ENCODE data around the gene GNA15. TPM values are rescaled to one million over a fixed set of nuclear protein-coding genes. Genes with fewer than 3 reads are reported as not detected.
A peak's percentile ranks its signal among the peaks of the same experiment; 100 is the strongest.
"Not testable (repeated sequence)": the region's sequence is repeated elsewhere in the genome, so short reads cannot be mapped to it uniquely, and the experiment has no call there.

GNA15 gene
- total RNA-seq, 4 donors from 2014 or later, result 1.2 to 9.3 (median 5.7) TPM

DNA sequence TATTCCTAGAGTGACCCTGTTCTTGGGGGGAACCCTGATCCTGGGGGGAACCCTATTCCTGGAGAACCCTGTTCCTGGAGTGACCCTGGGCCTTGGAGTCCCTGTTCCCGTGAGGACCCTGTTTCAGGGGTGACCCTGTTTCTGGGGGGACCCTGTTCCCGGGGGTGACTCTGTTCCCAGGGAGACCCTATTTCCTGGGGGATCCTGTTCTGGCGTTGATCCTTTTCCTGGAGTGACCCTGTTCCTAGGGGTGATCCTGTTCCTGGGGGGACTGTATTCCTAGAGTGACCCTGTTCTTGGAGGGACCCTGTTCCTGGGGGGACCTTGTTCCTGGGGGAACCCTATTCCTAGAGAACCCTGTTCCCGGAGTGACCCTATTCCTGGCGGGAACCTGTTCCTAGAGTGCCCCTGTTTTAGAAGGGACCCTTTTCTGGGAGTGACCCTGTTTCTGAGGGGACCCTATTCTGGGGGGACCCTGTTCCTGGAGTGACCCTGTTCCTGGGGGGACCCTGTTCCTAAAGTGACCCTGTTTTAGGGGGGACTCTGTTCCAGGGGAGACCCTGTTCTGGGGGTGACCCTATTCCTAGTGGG lies 15.0 kb downstream of the GNA15 start:
- no peak for ATAC-seq

DNA sequence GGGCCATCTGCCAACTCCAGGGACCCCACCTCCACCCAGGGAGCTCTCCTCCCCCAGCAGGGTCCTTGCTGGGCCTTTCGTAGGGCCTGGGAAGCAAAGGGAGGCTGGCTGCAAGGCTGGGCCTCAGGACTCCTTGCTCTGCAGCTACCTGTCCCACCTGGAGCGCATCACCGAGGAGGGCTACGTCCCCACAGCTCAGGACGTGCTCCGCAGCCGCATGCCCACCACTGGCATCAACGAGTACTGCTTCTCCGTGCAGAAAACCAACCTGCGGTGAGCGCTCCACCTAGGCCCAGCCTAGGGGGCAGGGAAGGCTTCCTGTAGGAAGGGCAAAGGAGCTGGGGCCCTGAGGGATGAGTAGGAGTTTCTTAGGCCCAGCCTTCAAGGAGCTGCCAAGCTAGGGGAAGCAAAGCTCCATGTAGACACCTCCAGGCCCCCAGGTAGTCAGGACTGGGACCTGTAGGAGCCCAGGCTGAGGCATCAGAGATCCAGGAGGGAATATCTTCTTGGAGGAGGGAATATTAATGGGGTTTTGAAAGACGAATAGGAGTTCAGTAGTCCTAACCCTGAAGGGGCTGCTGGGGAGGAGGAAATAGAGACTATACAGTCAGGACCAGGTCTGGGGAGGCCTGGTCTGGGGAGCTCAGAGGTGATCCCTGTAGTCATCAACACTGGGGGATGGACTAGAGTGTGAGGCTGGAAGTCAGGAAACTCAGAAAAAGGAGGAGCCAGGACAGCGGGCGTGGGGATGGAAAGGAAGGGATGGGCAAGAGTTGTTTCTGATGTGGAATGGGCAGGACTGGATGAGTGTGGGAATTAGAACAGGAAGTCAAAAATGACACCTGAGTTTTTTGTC lies 16.0 kb downstream of the GNA15 start:
- H3K36me3 ChIP-seq, result no peaks in the 10 kb centered on the region
- no peaks in the 10 kb centered on the region for H3K9me3 ChIP-seq
- H3K27ac ChIP-seq, result no peak overlapping the region
- H3K27me3 ChIP-seq, result peaks cover 39% of the 10 kb centered on the region
- no peak for TF ChIP-seq POLR2A (IDR thresholded peaks at IDR 0.05)
- no peak for TF ChIP-seq POLR2AphosphoS5 (IDR thresholded peaks at IDR 0.05)
- TF ChIP-seq, protein P1, sequence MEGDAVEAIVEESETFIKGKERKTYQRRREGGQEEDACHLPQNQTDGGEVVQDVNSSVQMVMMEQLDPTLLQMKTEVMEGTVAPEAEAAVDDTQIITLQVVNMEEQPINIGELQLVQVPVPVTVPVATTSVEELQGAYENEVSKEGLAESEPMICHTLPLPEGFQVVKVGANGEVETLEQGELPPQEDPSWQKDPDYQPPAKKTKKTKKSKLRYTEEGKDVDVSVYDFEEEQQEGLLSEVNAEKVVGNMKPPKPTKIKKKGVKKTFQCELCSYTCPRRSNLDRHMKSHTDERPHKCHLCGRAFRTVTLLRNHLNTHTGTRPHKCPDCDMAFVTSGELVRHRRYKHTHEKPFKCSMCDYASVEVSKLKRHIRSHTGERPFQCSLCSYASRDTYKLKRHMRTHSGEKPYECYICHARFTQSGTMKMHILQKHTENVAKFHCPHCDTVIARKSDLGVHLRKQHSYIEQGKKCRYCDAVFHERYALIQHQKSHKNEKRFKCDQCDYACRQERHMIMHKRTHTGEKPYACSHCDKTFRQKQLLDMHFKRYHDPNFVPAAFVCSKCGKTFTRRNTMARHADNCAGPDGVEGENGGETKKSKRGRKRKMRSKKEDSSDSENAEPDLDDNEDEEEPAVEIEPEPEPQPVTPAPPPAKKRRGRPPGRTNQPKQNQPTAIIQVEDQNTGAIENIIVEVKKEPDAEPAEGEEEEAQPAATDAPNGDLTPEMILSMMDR (IDR thresholded peaks at IDR 0.05), result no peak
- no peak for TF ChIP-seq EP300 (IDR thresholded peaks at IDR 0.05)
- no peaks in the 10 kb centered on the region for H3K4me1 ChIP-seq
- ATAC-seq, result no peak
- no peak overlapping the region for H3K4me3 ChIP-seq
- 40% methylated on average over 3 of the region's 14 CpGs; no CpG with 5 or more reads in 1 of the 2 donors for WGBS, 2 donors (ENCODE audit: low coverage in 1 of 2)

More for the DNA sequence above, 15.0 kb downstream of the GNA15 start:
- TF ChIP-seq, protein P1 (IDR thresholded peaks at IDR 0.05), result no peak
- TF ChIP-seq POLR2AphosphoS5 (IDR thresholded peaks at IDR 0.05) (no peak), POLR2A (IDR thresholded peaks at IDR 0.05) (no peak), EP300 (IDR thresholded peaks at IDR 0.05) (no peak)
- Histone ChIP-seq H3K9me3 (no peaks in the 10 kb centered on the region), H3K4me1 (no peaks in the 10 kb centered on the region), H3K36me3 (no peaks in the 10 kb centered on the region), H3K27ac (no peak overlapping the region), H3K4me3 (no peak overlapping the region), H3K27me3 (peaks cover 47% of the 10 kb centered on the region)
- no CpG with 5 or more reads among the region's 5 CpGs for WGBS, 2 donors (ENCODE audit: low coverage in 1 of 2)

DNA sequence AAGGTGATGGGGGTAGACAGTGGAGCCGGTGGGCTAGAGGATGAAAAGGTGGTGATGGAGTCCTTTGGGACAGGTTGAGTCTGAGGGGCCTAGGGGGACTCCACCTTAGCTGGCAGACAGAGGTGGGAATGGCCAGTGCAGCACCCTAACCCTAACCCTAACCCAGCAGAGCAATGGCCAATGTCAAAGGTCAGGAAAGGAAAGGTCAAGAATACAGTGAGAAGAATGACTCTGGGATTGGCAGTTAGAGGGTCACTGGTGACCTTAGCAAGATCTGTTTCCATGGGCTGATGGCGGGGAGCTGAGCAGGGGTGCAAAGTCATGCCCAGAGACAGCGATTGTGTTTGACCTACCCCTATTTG lies 16.6 kb downstream of the GNA15 start:
- H3K4me3 ChIP-seq, result no peak overlapping the region
- peaks cover 45% of the 10 kb centered on the region for H3K27me3 ChIP-seq
- WGBS, 2 donors (ENCODE audit: low coverage in 1 of 2), result 83 to 88% methylated on average over 1 to 3 of the region's 3 CpGs
- H3K9me3 ChIP-seq, result no peaks in the 10 kb centered on the region
- H3K27ac ChIP-seq, result no peak overlapping the region
- no peak for TF ChIP-seq EP300 (IDR thresholded peaks at IDR 0.05)
- TF ChIP-seq, protein P1 (IDR thresholded peaks at IDR 0.05), result no peak
- TF ChIP-seq POLR2AphosphoS5 (IDR thresholded peaks at IDR 0.05), result no peak
- no peak for TF ChIP-seq POLR2A (IDR thresholded peaks at IDR 0.05)
- ATAC-seq, result no peak
- H3K4me1 ChIP-seq, result no peaks in the 10 kb centered on the region
- no peaks in the 10 kb centered on the region for H3K36me3 ChIP-seq

DNA sequence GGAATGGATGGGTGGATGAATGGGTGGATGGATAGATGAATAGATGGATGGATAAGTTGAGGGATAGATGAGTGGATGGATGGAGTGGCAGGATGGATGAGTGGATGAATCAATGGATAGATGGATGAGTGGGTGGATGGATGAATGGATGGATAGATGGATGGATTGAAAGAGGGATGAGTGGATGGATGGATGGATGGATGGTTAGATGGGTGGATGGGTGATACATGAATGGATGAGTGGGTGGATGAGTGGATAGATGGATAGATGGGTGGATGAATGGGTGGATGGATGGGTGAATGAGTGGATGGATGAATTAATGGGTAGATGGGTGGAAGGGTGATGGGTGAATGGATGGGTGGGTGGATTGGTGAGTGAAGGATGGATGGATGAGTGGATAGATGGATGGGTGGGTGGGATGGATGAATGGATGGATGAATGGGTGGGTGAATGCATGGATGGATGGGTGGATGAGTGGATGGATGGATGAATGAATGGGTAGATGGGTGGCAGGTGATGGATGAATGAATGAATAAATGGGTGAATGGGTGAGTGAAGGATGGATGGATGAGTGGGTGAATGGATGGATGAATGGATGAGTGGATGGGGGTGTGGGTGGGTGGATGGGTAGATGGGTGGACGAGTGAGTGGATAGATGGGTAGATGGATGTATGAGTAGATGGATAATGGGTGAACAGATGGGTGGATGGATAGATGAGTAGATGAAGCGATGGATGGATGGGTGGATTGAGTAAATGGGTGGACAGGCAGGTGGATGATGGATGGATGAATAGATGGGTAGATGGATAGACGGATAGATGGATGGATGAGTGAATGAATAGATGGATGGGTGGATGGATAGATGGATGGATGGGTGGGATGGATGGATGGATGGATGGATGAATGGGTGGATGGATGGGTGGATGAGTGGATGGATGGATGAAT lies 17.7 kb downstream of the GNA15 start:
- WGBS, 2 donors (ENCODE audit: low coverage in 1 of 2), result 89 to 91% methylated on average over 3 of the region's 3 CpGs
- no peaks in the 10 kb centered on the region for H3K36me3 ChIP-seq
- no peak for ATAC-seq
- no peak overlapping the region for H3K27ac ChIP-seq
- H3K9me3 ChIP-seq, result no peaks in the 10 kb centered on the region
- H3K4me1 ChIP-seq, result no peaks in the 10 kb centered on the region
- no peak overlapping the region for H3K4me3 ChIP-seq
- H3K27me3 ChIP-seq, result peaks cover 48% of the 10 kb centered on the region
- TF ChIP-seq POLR2AphosphoS5 (IDR thresholded peaks at IDR 0.05) (no peak), POLR2A (IDR thresholded peaks at IDR 0.05) (no peak), EP300 (IDR thresholded peaks at IDR 0.05) (no peak)
- TF ChIP-seq, protein P1 (IDR thresholded peaks at IDR 0.05), result no peak

DNA sequence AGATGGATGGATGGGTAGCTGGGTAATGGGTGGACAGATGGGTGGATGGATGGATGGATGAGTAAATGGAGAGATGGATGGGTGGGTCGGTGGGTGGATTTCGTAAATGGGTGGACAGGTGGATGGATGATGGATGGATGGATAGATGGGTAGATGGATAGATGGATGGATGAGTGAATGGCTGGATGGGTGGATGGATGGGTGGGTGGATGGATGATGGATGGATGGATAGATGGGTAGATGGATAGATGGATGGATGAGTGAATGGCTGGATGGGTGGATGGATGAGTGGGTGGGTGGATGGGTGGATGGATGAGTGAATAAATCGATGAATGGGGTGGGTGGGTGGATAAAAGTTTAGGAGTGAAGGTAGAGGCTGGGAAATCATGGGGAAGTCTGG lies 18.6 kb downstream of the GNA15 start:
- H3K4me1 ChIP-seq, H3K36me3 ChIP-seq, H3K4me3 ChIP-seq, H3K9me3 ChIP-seq, ATAC-seq: not testable (repeated sequence)
- Histone ChIP-seq H3K27me3 (peaks cover 45% of the 10 kb centered on the region), H3K27ac (peak overlapping the region in 2 of 4 donors; percentile 31 to 45)
- 94 to 96% methylated on average over 3 of the region's 3 CpGs for WGBS, 2 donors (ENCODE audit: low coverage in 1 of 2)
